HepG2 (cell line): Measurements from ENCODE around the gene PLCB1. TPM values are rescaled to one million over a fixed set of nuclear protein-coding genes. Genes with fewer than 3 reads are reported as not detected.

Experiments
- ATF4 ChIP-seq, 2 experiments: fragments of 450-650 bp in 1 of 2; sonication (generic) in 1 of 2; formaldehyde crosslinking; IDR thresholded peaks; 2 replicates each; pipeline versions ENCODE4 v1.5.0 to v1.8.0; 2020 to 2022; ENCODE audit warnings: mild to moderate bottlenecking in 1 of 2, missing genetic modification reagents in 1 of 2
- ATF6 ChIP-seq: sonication (generic); formaldehyde crosslinking; conservative IDR thresholded peaks from 2 replicates; pipeline ENCODE4 v1.4.0; 2020; ENCODE audit warnings: missing genetic modification reagents
- MIXL1 ChIP-seq: IDR thresholded peaks from 2 replicates; pipeline ENCODE4 v1.6.1; 2016
- RCOR2 ChIP-seq: IDR thresholded peaks from 2 replicates; pipeline ENCODE4 v1.6.1; 2016; ENCODE audit warnings: missing biosample characterization, missing genetic modification reagents
- SKIL ChIP-seq: sonication (generic); formaldehyde crosslinking; IDR thresholded peaks from 2 replicates; pipeline ENCODE4 v1.8.0; 2022; ENCODE audit warnings: missing genetic modification reagents, mild to moderate bottlenecking, moderate library complexity, borderline replicate concordance
- TEAD3 ChIP-seq: optimal IDR thresholded peaks from 2 replicates; pipeline ENCODE3; 2016; ENCODE audit warnings: borderline replicate concordance
- ZNF589 ChIP-seq: sonication (generic); formaldehyde crosslinking; conservative IDR thresholded peaks from 2 replicates; pipeline ENCODE4 v1.8.0; 2022; ENCODE audit warnings: mild to moderate bottlenecking, moderate library complexity, missing genetic modification reagents
- ZNF746 ChIP-seq: sonication (generic); formaldehyde crosslinking; IDR thresholded peaks from 2 replicates; pipeline ENCODE4 v1.8.0; 2022; ENCODE audit warnings: mild to moderate bottlenecking, missing genetic modification reagents
- ZSCAN29 ChIP-seq: sonication (generic); formaldehyde crosslinking; conservative IDR thresholded peaks from 2 replicates; pipeline ENCODE4 v1.4.0; 2020; ENCODE audit warnings: mild to moderate bottlenecking, missing genetic modification reagents
- polyA plus RNA-seq, 8 experiments: library from polyadenylated mRNA; depleted of rRNA in 3 of 8; stranded (reverse) in 7 of 8; unstranded in 1 of 8; fragments of >200 nt; fragmentation: Illumina TruSeq in 4 of 8; extraction: Trizol in 4 of 8; gene quantifications; 2 replicates each; pipeline versions ENCODE4 v1.2.1 to v1.2.3, GENCODE V29; 2011 to 2016; ENCODE audit warnings: low read depth in 4 of 8, missing spikeins in 1 of 8, mixed read lengths in 1 of 8; ENCODE audit not compliant: insufficient read depth in 1 of 8
- total RNA-seq, 5 experiments: library from RNA; depleted of rRNA; stranded (reverse); fragments of >200 nt; fragmentation: Illumina TruSeq; extraction: Trizol; gene quantifications; 2 replicates each; pipeline ENCODE4 v1.2.3, GENCODE V29; 2016; ENCODE audit warnings: low read depth in 1 of 5
- TF ChIP-seq, protein P1 (sequence below): sonication (generic); formaldehyde crosslinking; IDR thresholded peaks from one replicate; pipeline ENCODE4 v1.5.1; 2020; ENCODE audit warnings: mild to moderate bottlenecking, missing genetic modification reagents; ENCODE audit errors: not compliant biosample characterization
- TF ChIP-seq, protein P2 (sequence below): sonication (generic); formaldehyde crosslinking; IDR thresholded peaks from 2 replicates; pipeline ENCODE4 v1.4.0; 2020; ENCODE audit warnings: missing genetic modification reagents, borderline replicate concordance

Gene PLCB1
- total and polyA plus RNA-seq, 2 of the 13 experiments (the other 11 are each of a cell fraction or from before 2014, with no cell fraction given) = 42.4 to 55.9 TPM

GRCh38 chr20:8790442-8791074 is 658.5 kb downstream of the PLCB1 start (continued):
- TF ChIP-seq, protein P1, sequence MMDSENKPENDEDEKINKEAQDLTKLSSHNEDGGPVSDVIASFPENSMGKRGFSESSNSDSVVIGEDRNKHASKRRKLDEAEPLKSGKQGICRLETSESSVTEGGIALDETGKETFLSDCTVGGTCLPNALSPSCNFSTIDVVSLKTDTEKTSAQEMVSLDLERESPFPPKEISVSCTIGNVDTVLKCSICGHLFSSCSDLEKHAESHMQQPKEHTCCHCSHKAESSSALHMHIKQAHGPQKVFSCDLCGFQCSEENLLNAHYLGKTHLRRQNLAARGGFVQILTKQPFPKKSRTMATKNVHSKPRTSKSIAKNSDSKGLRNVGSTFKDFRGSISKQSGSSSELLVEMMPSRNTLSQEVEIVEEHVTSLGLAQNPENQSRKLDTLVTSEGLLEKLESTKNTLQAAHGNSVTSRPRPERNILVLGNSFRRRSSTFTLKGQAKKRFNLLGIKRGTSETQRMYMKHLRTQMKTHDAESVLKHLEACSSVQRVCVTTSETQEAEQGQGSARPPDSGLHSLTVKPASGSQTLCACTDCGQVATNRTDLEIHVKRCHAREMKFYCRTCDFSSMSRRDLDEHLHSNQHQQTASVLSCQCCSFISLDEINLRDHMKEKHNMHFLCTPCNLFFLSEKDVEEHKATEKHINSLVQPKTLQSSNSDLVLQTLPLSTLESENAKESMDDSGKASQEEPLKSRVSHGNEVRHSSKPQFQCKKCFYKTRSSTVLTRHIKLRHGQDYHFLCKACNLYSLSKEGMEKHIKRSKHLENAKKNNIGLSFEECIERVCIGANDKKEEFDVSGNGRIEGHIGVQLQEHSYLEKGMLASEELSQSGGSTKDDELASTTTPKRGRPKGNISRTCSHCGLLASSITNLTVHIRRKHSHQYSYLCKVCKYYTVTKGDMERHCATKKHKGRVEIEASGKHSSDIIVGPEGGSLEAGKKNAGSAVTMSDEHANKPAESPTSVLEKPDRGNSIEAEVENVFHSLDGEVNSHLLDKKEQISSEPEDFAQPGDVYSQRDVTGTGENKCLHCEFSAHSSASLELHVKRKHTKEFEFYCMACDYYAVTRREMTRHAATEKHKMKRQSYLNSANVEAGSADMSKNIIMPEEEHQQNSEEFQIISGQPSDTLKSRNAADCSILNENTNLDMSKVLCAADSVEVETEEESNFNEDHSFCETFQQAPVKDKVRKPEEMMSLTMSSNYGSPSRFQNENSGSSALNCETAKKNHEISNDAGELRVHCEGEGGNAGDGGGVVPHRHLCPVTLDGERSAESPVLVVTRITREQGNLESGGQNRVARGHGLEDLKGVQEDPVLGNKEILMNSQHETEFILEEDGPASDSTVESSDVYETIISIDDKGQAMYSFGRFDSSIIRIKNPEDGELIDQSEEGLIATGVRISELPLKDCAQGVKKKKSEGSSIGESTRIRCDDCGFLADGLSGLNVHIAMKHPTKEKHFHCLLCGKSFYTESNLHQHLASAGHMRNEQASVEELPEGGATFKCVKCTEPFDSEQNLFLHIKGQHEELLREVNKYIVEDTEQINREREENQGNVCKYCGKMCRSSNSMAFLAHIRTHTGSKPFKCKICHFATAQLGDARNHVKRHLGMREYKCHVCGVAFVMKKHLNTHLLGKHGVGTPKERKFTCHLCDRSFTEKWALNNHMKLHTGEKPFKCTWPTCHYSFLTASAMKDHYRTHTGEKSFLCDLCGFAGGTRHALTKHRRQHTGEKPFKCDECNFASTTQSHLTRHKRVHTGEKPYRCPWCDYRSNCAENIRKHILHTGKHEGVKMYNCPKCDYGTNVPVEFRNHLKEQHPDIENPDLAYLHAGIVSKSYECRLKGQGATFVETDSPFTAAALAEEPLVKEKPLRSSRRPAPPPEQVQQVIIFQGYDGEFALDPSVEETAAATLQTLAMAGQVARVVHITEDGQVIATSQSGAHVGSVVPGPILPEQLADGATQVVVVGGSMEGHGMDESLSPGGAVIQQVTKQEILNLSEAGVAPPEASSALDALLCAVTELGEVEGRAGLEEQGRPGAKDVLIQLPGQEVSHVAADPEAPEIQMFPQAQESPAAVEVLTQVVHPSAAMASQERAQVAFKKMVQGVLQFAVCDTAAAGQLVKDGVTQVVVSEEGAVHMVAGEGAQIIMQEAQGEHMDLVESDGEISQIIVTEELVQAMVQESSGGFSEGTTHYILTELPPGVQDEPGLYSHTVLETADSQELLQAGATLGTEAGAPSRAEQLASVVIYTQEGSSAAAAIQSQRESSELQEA (CRISPR knock-in tag) = no peak
- TF ChIP-seq RCOR2 (CRISPR knock-in tag) (no peak), MIXL1 (CRISPR knock-in tag) (peak; percentile 77; the same call in 1 of the 2 replicates), ZNF589 (CRISPR knock-in tag) (no peak), SKIL (CRISPR knock-in tag) (no peak), ZSCAN29 (CRISPR knock-in tag) (no peak), ATF4 (CRISPR knock-in tag; IDR thresholded peaks at IDR 0.05) (peak in 1 of 2 experiments; percentile 93; a peak in 2 of 4 replicates), ZNF746 (CRISPR knock-in tag) (no peak), TEAD3 (peak; percentile 53), ATF6 (CRISPR knock-in tag) (no peak)
- TF ChIP-seq, protein P2, sequence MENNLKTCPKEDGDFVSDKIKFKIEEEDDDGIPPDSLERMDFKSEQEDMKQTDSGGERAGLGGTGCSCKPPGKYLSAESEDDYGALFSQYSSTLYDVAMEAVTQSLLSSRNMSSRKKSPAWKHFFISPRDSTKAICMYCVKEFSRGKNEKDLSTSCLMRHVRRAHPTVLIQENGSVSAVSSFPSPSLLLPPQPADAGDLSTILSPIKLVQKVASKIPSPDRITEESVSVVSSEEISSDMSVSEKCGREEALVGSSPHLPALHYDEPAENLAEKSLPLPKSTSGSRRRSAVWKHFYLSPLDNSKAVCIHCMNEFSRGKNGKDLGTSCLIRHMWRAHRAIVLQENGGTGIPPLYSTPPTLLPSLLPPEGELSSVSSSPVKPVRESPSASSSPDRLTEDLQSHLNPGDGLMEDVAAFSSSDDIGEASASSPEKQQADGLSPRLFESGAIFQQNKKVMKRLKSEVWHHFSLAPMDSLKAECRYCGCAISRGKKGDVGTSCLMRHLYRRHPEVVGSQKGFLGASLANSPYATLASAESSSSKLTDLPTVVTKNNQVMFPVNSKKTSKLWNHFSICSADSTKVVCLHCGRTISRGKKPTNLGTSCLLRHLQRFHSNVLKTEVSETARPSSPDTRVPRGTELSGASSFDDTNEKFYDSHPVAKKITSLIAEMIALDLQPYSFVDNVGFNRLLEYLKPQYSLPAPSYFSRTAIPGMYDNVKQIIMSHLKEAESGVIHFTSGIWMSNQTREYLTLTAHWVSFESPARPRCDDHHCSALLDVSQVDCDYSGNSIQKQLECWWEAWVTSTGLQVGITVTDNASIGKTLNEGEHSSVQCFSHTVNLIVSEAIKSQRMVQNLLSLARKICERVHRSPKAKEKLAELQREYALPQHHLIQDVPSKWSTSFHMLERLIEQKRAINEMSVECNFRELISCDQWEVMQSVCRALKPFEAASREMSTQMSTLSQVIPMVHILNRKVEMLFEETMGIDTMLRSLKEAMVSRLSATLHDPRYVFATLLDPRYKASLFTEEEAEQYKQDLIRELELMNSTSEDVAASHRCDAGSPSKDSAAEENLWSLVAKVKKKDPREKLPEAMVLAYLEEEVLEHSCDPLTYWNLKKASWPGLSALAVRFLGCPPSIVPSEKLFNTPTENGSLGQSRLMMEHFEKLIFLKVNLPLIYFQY (CRISPR knock-in tag) = 0 out of 2 replicates have a peak, but pooled peaks have one; percentile 35
